ENCODE results near the gene NARF. TPM values are rescaled to one million over a fixed set of nuclear protein-coding genes. Genes with fewer than 3 reads are reported as not detected.

NARF gene
- total and polyA plus RNA-seq, 2 experiments from 2014 or later, result 66.1 to 67.1 TPM

DNA sequence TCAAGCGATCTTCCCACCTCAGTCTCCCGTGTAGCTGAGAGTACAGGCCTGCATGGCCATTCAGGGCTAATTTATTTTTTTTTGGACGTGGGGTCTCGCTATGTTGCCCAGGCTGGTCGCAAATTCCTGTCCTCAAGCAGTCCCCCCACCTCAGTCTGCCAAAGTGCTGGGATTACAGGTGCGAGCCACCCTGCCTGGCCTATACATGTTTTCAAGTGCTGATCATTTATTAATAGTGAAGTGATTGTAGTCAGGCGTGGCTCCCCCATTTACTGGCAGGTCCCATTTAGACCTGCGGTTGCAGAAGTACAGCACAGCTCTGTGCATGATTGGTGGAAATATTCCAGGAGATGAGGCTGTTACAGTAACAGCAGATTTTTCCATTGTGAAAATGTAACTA, 69.4 kb downstream of the NARF start:
- H3K4me3 Mint-ChIP-seq, result no peak overlapping the region
- Histone ChIP-seq H3K9me2 (ENCODE audit: insufficient read depth) (no peaks in the 10 kb centered on the region), H2AFZ (no peak overlapping the region), H3K36me3 (ENCODE audit: insufficient read depth) (no peaks in the 10 kb centered on the region), H3K4me3 (no peak overlapping the region), H3K4me2 (no peak overlapping the region), H3K4me1 (ENCODE audit: insufficient read depth) (no peaks in the 10 kb centered on the region; the same call in 1 of the 2 replicates), H4K20me1 (replicated peaks; ENCODE audit: insufficient read depth) (peaks cover 80% of the 10 kb centered on the region), H3K27me3 (ENCODE audit: insufficient read depth) (no peaks in the 10 kb centered on the region), H3K27ac (ENCODE audit: low read depth) (peak overlapping the region; percentile 8; the same call in 1 of the 2 replicates), H3F3A (replicated peaks; ENCODE audit: low read depth) (0 out of 2 replicates have a peak, but pooled peaks cover 6% of the 10 kb centered on the region), H3K79me2 (replicated peaks; ENCODE audit: insufficient read depth) (peaks cover 100% of the 10 kb centered on the region)
- peaks cover 4% of the 10 kb centered on the region for H3K27me3 Mint-ChIP-seq (ENCODE audit: insufficient read depth, low read depth, poor library complexity)
- TF ChIP-seq STAT1 (IDR thresholded peaks at IDR 0.05; ENCODE audit: unreplicated experiment) (no peak), NANOG (IDR thresholded peaks at IDR 0.05; ENCODE audit: borderline replicate concordance) (no peak), CREB1 (CRISPR knock-in tag; IDR thresholded peaks at IDR 0.05; ENCODE audit: low read depth) (no peak), ZNF331 (CRISPR knock-in tag; IDR thresholded peaks at IDR 0.05; ENCODE audit: low read depth) (no peak), POLR2AphosphoS5 (IDR thresholded peaks at IDR 0.05; ENCODE audit: low read depth) (no peak), ZNF462 (CRISPR knock-in tag; IDR thresholded peaks at IDR 0.05) (no peak), EZH2 (IDR thresholded peaks at IDR 0.05; ENCODE audit: low read depth, unreplicated experiment) (no peak), EZH2phosphoT487 (IDR thresholded peaks at IDR 0.05; ENCODE audit: unreplicated experiment) (no peak), JUNB (IDR thresholded peaks at IDR 0.05; ENCODE audit: unreplicated experiment) (no peak), ZNF114 (CRISPR knock-in tag; IDR thresholded peaks at IDR 0.05) (no peak)
- TF ChIP-seq, protein P1, sequence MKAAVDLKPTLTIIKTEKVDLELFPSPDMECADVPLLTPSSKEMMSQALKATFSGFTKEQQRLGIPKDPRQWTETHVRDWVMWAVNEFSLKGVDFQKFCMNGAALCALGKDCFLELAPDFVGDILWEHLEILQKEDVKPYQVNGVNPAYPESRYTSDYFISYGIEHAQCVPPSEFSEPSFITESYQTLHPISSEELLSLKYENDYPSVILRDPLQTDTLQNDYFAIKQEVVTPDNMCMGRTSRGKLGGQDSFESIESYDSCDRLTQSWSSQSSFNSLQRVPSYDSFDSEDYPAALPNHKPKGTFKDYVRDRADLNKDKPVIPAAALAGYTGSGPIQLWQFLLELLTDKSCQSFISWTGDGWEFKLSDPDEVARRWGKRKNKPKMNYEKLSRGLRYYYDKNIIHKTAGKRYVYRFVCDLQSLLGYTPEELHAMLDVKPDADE (IDR thresholded peaks at IDR 0.05), result no peak
- TF ChIP-seq, protein P2, sequence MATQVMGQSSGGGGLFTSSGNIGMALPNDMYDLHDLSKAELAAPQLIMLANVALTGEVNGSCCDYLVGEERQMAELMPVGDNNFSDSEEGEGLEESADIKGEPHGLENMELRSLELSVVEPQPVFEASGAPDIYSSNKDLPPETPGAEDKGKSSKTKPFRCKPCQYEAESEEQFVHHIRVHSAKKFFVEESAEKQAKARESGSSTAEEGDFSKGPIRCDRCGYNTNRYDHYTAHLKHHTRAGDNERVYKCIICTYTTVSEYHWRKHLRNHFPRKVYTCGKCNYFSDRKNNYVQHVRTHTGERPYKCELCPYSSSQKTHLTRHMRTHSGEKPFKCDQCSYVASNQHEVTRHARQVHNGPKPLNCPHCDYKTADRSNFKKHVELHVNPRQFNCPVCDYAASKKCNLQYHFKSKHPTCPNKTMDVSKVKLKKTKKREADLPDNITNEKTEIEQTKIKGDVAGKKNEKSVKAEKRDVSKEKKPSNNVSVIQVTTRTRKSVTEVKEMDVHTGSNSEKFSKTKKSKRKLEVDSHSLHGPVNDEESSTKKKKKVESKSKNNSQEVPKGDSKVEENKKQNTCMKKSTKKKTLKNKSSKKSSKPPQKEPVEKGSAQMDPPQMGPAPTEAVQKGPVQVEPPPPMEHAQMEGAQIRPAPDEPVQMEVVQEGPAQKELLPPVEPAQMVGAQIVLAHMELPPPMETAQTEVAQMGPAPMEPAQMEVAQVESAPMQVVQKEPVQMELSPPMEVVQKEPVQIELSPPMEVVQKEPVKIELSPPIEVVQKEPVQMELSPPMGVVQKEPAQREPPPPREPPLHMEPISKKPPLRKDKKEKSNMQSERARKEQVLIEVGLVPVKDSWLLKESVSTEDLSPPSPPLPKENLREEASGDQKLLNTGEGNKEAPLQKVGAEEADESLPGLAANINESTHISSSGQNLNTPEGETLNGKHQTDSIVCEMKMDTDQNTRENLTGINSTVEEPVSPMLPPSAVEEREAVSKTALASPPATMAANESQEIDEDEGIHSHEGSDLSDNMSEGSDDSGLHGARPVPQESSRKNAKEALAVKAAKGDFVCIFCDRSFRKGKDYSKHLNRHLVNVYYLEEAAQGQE (IDR thresholded peaks at IDR 0.05; ENCODE audit: unreplicated experiment), result no peak
- TF ChIP-seq, protein P3, sequence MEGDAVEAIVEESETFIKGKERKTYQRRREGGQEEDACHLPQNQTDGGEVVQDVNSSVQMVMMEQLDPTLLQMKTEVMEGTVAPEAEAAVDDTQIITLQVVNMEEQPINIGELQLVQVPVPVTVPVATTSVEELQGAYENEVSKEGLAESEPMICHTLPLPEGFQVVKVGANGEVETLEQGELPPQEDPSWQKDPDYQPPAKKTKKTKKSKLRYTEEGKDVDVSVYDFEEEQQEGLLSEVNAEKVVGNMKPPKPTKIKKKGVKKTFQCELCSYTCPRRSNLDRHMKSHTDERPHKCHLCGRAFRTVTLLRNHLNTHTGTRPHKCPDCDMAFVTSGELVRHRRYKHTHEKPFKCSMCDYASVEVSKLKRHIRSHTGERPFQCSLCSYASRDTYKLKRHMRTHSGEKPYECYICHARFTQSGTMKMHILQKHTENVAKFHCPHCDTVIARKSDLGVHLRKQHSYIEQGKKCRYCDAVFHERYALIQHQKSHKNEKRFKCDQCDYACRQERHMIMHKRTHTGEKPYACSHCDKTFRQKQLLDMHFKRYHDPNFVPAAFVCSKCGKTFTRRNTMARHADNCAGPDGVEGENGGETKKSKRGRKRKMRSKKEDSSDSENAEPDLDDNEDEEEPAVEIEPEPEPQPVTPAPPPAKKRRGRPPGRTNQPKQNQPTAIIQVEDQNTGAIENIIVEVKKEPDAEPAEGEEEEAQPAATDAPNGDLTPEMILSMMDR (conservative IDR thresholded peaks at IDR 0.05; ENCODE audit: low read depth in 2 of 2), result no peak
- DNase-seq (ENCODE audit: low spot score) (no peak), ATAC-seq (no peak)
- peaks cover 2% of the 10 kb centered on the region; the same call in 2 of the 3 replicates for H3K36me3 Mint-ChIP-seq (ENCODE audit: low read depth)
- H3K4me1 Mint-ChIP-seq, result peaks cover 24% of the 10 kb centered on the region
- no peaks in the 10 kb centered on the region for H3K9me3 Mint-ChIP-seq
- 0 out of 2 replicates have a peak overlapping the region, but pooled peaks have one; percentile 62 for H3K27ac Mint-ChIP-seq
